Measurements from ENCODE around the gene DUS2. TPM values are rescaled to one million over a fixed set of nuclear protein-coding genes. Genes with fewer than 3 reads are reported as not detected.

Gene DUS2
- total RNA-seq, 1 experiment from 2014 or later, result 12.1 TPM

GRCh38 chr16:68071518-68071901 is 48.4 kb downstream of the DUS2 start:
- POLR2A ChIA-PET, result no interaction called here
- no peak for TF ChIP-seq TCF7L2 (IDR thresholded peaks at IDR 0.05; ENCODE audit: low read depth, low read length)
- TF ChIP-seq CTCF (IDR thresholded peaks at IDR 0.05), result no peak
- TF ChIP-seq POLR2AphosphoS5 (IDR thresholded peaks at IDR 0.05; ENCODE audit: low read depth, low read length), result no peak
- no peak for TF ChIP-seq SIN3A (IDR thresholded peaks at IDR 0.05; ENCODE audit: borderline replicate concordance, insufficient read depth, low read depth, low read length)
- TF ChIP-seq REST (IDR thresholded peaks at IDR 0.05; ENCODE audit: insufficient read depth in 1 of 2, low read depth in 2 of 2, low read length in 1 of 2), result no peak
- Histone ChIP-seq H3K27me3 (ENCODE audit: control insufficient read depth, insufficient read depth, low read length) (no peaks in the 10 kb centered on the region), H3K27ac (ENCODE audit: low read length) (no peak overlapping the region), H3K9me3 (ENCODE audit: control insufficient read depth, insufficient read depth, low read depth, low read length) (no peaks in the 10 kb centered on the region), H3K4me1 (ENCODE audit: control insufficient read depth, insufficient read depth, low read length) (no peaks in the 10 kb centered on the region), H3K4me3 (ENCODE audit: low read depth in 2 of 2, low read length in 2 of 2) (no peak overlapping the region), H3K36me3 (ENCODE audit: control insufficient read depth, insufficient read depth, low read length) (no peaks in the 10 kb centered on the region)
- in situ Hi-C loops (cut with HindIII; ENCODE audit: low pct_unique_long_range_greater_than_20kb, low sequenced_read_pairs), result no loop called here
- no peak for DNase-seq (ENCODE audit: low read depth, low spot score)
- ATAC-seq, result no peak
- no TSS peak for BruUV-seq (replicated peaks)
- CTCF ChIA-PET, result no interaction called here
- intact Hi-C loops (cut with micrococcal nuclease; ENCODE audit: unreplicated experiment), result no loop called here

- in situ Hi-C loops (cut with HindIII; ENCODE audit: low pct_unique_long_range_greater_than_20kb, low sequenced_read_pairs), result no loop called here
- DNase-seq (ENCODE audit: low read depth, low spot score) (no peak), ATAC-seq (no peak)
- no peak overlapping the region for H3K27ac ChIP-seq (ENCODE audit: low read length)
- POLR2A ChIA-PET, result no interaction called here
- TF ChIP-seq POLR2AphosphoS5 (IDR thresholded peaks at IDR 0.05; ENCODE audit: low read depth, low read length) (no peak), REST (IDR thresholded peaks at IDR 0.05; ENCODE audit: insufficient read depth in 1 of 2, low read depth in 2 of 2, low read length in 1 of 2) (no peak), CTCF (IDR thresholded peaks at IDR 0.05) (no peak), TCF7L2 (IDR thresholded peaks at IDR 0.05; ENCODE audit: low read depth, low read length) (no peak), SIN3A (IDR thresholded peaks at IDR 0.05; ENCODE audit: borderline replicate concordance, insufficient read depth, low read depth, low read length) (no peak)
- no peak overlapping the region for H3K4me3 ChIP-seq (ENCODE audit: low read depth in 2 of 2, low read length in 2 of 2)
- BruUV-seq (replicated peaks), result no TSS peak
- no peaks in the 10 kb centered on the region for H3K9me3 ChIP-seq (ENCODE audit: control insufficient read depth, insufficient read depth, low read depth, low read length)
- intact Hi-C loops (cut with micrococcal nuclease; ENCODE audit: unreplicated experiment), result no loop called here
- no peaks in the 10 kb centered on the region for H3K36me3 ChIP-seq (ENCODE audit: control insufficient read depth, insufficient read depth, low read length)
- no peaks in the 10 kb centered on the region for H3K27me3 ChIP-seq (ENCODE audit: control insufficient read depth, insufficient read depth, low read length)
- CTCF ChIA-PET, result interaction anchor here (0.6 kb wide), 1 partner anchor 31 kb away, joined by 9 read pairs; no protein-coding TSS in a partner anchor
- no peaks in the 10 kb centered on the region for H3K4me1 ChIP-seq (ENCODE audit: control insufficient read depth, insufficient read depth, low read length)
These were observed 49.1 kb downstream of the DUS2 start for GRCh38 chr16:68072038-68072695.

Measured in Panc1 (cell line).